Osteocyte (in vitro differentiated cells): Measurements from ENCODE around the gene KRT5. TPM values are rescaled to one million over a fixed set of nuclear protein-coding genes. Genes with fewer than 3 reads are reported as not detected.

Experiments
- DNase-seq: peaks from one replicate; pipeline ENCODE4 v3.0.0; 2021; ENCODE audit warnings: mixed read lengths; ENCODE audit not compliant: unreplicated experiment; ENCODE audit errors: extremely low spot score
- H3K27ac Mint-ChIP-seq: one replicate; pipeline ENCODE4 v1.8.0; 2021; ENCODE audit warnings: mild to moderate bottlenecking, mixed read lengths; ENCODE audit not compliant: unreplicated experiment
- H3K27me3 Mint-ChIP-seq: one replicate; pipeline ENCODE4 v1.8.0; 2021; ENCODE audit warnings: mixed read lengths; ENCODE audit not compliant: unreplicated experiment
- H3K36me3 Mint-ChIP-seq: one replicate; pipeline ENCODE4 v1.8.0; 2021; ENCODE audit warnings: mixed read lengths; ENCODE audit not compliant: unreplicated experiment
- H3K4me1 Mint-ChIP-seq: one replicate; pipeline ENCODE4 v1.8.0; 2021; ENCODE audit warnings: mixed read lengths; ENCODE audit not compliant: unreplicated experiment
- H3K4me3 Mint-ChIP-seq: one replicate; pipeline ENCODE4 v1.8.0; 2021; ENCODE audit warnings: mild to moderate bottlenecking, moderate library complexity, mixed read lengths; ENCODE audit not compliant: unreplicated experiment
- H3K9me3 Mint-ChIP-seq: one replicate; pipeline ENCODE4 v1.8.0; 2021; ENCODE audit warnings: mixed read lengths; ENCODE audit not compliant: unreplicated experiment
- total RNA-seq: library from RNA; stranded (reverse); gene quantifications from 2 replicates; pipeline ENCODE4 v1.2.1, GENCODE V29; 2021
- TF ChIP-seq, protein P1 (sequence below): fragments of 200-600 bp; sonication (generic); IDR thresholded peaks from 2 replicates; pipeline ENCODE4 v1.5.0; 2021; ENCODE audit warnings: antibody characterized with exemption, mild to moderate bottlenecking, moderate library complexity

Gene KRT5
- total RNA-seq, 1 donor from 2014 or later, result not detected

DNA sequence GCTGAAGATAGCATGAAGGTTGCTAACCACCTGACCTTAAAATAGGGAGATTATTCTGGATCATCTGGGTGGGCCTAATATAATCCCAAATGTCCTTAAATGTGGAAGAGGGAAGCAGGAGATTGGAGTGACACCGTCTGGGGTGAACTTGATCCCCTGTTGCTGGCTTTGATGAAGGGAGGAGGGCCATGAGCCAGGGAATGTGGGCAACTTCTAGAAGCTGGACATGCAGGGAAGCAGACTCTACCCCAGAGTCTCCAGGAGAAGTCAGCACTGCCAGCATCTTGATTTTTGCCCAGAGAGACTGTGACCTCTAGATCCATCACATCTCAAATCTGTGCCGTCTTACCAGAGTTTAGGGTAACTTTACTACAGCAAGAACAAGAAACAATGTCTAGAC, 9.2 kb upstream of the KRT5 start:
- TF ChIP-seq, protein P1, sequence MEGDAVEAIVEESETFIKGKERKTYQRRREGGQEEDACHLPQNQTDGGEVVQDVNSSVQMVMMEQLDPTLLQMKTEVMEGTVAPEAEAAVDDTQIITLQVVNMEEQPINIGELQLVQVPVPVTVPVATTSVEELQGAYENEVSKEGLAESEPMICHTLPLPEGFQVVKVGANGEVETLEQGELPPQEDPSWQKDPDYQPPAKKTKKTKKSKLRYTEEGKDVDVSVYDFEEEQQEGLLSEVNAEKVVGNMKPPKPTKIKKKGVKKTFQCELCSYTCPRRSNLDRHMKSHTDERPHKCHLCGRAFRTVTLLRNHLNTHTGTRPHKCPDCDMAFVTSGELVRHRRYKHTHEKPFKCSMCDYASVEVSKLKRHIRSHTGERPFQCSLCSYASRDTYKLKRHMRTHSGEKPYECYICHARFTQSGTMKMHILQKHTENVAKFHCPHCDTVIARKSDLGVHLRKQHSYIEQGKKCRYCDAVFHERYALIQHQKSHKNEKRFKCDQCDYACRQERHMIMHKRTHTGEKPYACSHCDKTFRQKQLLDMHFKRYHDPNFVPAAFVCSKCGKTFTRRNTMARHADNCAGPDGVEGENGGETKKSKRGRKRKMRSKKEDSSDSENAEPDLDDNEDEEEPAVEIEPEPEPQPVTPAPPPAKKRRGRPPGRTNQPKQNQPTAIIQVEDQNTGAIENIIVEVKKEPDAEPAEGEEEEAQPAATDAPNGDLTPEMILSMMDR, result no peak
- no peak overlapping the region for H3K4me3 Mint-ChIP-seq
- H3K27me3 Mint-ChIP-seq, result peaks cover 29% of the 10 kb centered on the region
- no peak overlapping the region for H3K27ac Mint-ChIP-seq
- H3K9me3 Mint-ChIP-seq, result no peaks in the 10 kb centered on the region
- no peaks in the 10 kb centered on the region for H3K36me3 Mint-ChIP-seq
- H3K4me1 Mint-ChIP-seq, result no peaks in the 10 kb centered on the region
- no peak for DNase-seq

DNA sequence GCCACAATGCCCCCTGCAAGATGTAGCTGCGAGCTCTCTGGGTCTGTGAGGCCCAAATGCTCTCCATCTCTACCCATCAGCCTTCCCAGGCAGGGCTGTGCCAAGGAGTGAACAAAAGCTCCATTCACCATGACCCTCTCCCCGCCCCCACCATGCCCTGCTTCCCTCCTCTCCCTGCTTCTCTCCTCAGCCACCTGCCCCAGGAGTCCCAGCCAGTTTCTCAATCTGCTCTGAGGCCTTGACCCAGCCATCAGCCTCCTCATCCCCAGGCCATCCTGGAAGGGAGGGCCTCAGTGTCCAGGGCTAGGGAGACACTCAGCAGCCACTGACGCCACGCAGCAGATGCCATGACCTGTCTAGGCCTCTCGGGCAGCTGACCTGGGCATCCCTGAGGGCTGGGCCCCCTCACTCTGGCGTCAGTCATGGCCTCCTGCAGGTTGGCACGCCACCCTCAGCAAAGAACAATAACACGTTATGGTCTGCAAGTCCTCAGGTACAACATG, 8.5 kb upstream of the KRT5 start:
- TF ChIP-seq, protein P1, result no peak
- peaks cover 26% of the 10 kb centered on the region for H3K27me3 Mint-ChIP-seq
- no peak overlapping the region for H3K27ac Mint-ChIP-seq
- H3K36me3 Mint-ChIP-seq, result no peaks in the 10 kb centered on the region
- H3K4me3 Mint-ChIP-seq, result no peak overlapping the region
- no peaks in the 10 kb centered on the region for H3K4me1 Mint-ChIP-seq
- peak; percentile 62 for DNase-seq
- H3K9me3 Mint-ChIP-seq, result no peaks in the 10 kb centered on the region

DNA sequence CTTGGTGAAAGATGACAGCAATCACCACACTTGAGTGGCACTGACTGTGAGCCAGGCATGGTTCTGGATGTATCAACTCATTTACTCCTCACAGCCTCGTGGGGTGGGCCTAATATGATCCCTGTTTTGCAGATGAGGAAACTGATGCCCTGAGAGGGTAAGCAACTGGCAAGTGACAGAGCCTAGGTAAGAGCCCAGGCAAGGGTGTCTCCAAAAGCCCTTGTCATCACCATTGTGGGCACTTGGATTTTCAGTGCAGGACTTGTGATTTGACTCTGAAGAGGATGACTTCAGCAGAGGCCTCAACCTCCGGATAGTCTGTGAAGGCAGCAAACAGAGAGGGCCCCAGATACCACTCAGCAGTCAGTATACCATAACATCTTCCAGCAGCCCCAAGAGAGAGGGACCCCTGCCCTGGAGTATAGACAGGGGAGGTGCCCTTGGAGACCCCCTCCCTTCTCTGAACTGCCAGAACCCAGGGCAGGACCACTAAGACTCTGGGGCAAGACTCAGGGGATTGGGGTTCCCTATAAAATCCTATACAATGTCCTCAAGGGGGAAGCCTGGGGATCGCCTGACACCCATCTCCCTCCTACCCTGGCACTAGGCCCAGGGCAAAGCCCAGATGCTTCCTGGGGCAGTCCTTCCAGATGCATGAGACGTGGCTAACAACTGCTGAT, 7.1 kb upstream of the KRT5 start:
- no peak overlapping the region for H3K27ac Mint-ChIP-seq
- peak; percentile 54 for DNase-seq
- TF ChIP-seq, protein P1, result no peak
- no peak overlapping the region for H3K4me3 Mint-ChIP-seq
- peaks cover 27% of the 10 kb centered on the region for H3K27me3 Mint-ChIP-seq
- no peaks in the 10 kb centered on the region for H3K36me3 Mint-ChIP-seq
- no peaks in the 10 kb centered on the region for H3K9me3 Mint-ChIP-seq
- H3K4me1 Mint-ChIP-seq, result peaks cover 3% of the 10 kb centered on the region

DNA sequence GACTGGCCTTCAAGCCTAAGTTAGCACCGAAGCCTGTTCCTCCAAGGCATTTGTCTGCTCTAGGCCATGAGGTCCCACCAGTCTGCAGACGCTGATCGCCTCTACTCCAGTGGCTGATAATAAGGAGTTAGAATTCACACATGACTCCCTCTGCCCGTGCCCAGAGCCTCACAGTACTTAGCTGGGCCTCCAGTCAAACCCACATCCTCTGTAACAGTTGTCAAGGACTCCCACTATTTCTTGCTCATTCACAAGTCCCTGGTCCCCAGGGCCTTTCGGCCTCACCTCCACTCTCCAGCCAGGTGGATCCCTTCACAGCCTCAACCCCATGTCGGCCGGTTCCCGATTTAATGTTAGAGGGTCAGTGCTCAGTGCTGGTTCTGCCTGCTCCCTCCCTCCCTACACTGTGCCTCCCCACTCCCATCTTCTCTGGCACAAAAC, 6.3 kb upstream of the KRT5 start:
- H3K9me3 Mint-ChIP-seq, result no peaks in the 10 kb centered on the region
- H3K27ac Mint-ChIP-seq, result no peak overlapping the region
- H3K36me3 Mint-ChIP-seq, result no peaks in the 10 kb centered on the region
- peaks cover 3% of the 10 kb centered on the region for H3K4me1 Mint-ChIP-seq
- DNase-seq, result peak; percentile 72
- H3K4me3 Mint-ChIP-seq, result no peak overlapping the region
- peaks cover 24% of the 10 kb centered on the region for H3K27me3 Mint-ChIP-seq
- TF ChIP-seq, protein P1, result no peak

DNA sequence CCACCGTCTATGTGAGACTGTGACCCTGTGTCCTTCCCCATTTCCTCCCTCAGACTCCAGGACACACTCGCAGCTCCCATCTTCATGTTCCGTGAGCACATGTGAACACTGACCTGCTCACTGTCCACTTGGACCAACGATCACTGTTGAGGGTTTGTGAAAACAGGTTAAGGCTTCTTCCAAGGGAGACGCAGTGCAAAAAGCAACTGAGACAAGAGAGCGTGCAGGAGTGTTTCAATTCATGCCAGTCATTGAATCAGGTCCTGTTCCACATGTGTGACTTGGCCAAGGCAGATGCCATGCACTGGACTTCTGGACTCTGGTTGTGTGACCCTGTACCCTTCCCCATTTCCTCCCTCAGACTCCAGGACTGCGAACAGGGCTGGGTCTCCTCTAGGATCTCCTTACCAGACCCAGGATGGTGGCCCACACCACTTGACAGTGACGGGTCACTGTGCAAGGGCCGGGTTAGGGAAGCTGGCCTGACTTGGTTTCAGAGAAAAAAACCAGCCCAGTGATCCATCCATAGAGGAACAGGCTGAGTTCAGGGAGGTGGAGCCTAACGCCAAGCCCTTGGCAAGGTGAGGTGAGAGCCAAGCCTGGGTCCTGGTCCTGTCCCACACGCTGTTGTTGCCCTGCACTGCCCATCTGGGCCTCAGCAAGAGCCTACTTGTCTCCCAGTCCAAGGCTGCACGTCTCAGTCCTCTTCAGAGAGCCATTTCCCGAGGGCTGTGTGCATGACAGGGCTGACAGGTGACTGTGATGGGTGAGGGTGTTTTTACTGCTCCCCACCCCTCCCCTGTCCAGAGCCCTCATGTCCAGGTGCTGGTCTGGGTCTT, 5.7 kb upstream of the KRT5 start:
- H3K9me3 Mint-ChIP-seq, result no peaks in the 10 kb centered on the region
- H3K4me3 Mint-ChIP-seq, result no peak overlapping the region
- no peaks in the 10 kb centered on the region for H3K36me3 Mint-ChIP-seq
- TF ChIP-seq, protein P1, result no peak
- peaks cover 22% of the 10 kb centered on the region for H3K27me3 Mint-ChIP-seq
- peaks cover 3% of the 10 kb centered on the region for H3K4me1 Mint-ChIP-seq
- DNase-seq, result peak; percentile 59
- no peak overlapping the region for H3K27ac Mint-ChIP-seq
